ENCODE data around the gene SPAG6.
"Not testable (repeated sequence)": the region's sequence is repeated elsewhere in the genome, so short reads cannot be mapped to it uniquely, and the experiment has no call there.

SPAG6 gene

GRCh38 chr10:22372298-22372697 is 27.0 kb downstream of the SPAG6 start:
- no peak for DNase-seq (ENCODE audit: low read depth, low spot score)

- DNase-seq (ENCODE audit: low read depth, low spot score), result no peak
These were observed 27.6 kb downstream of the SPAG6 start for GRCh38 chr10:22372917-22373316.

- no peak for DNase-seq (ENCODE audit: low read depth, low spot score)
These were observed 29.3 kb downstream of the SPAG6 start for GRCh38 chr10:22374489-22375126.

- DNase-seq (ENCODE audit: low read depth, low spot score), result no peak
These were observed 33.8 kb downstream of the SPAG6 start for GRCh38 chr10:22379059-22379458.

GRCh38 chr10:22381262-22381661 is 36.0 kb downstream of the SPAG6 start:
- DNase-seq (ENCODE audit: low read depth, low spot score), result no peak

- DNase-seq (ENCODE audit: low read depth, low spot score), result no peak
These were observed 41.2 kb downstream of the SPAG6 start for GRCh38 chr10:22386503-22386902.

- no peak for DNase-seq (ENCODE audit: low read depth, low spot score)
These were observed 44.7 kb downstream of the SPAG6 start for GRCh38 chr10:22389856-22390589.

- DNase-seq (ENCODE audit: low read depth, low spot score), result no peak
These were observed 46.3 kb downstream of the SPAG6 start for GRCh38 chr10:22391600-22391999.

- DNase-seq (ENCODE audit: low read depth, low spot score), result not testable (repeated sequence)
These were observed 50.9 kb downstream of the SPAG6 start for GRCh38 chr10:22396195-22396594.

- not testable (repeated sequence) for DNase-seq (ENCODE audit: low read depth, low spot score)
These were observed 61.6 kb downstream of the SPAG6 start for GRCh38 chr10:22406916-22407315.

GRCh38 chr10:22410394-22410793 is 65.1 kb downstream of the SPAG6 start:
- DNase-seq (ENCODE audit: low read depth, low spot score), result no peak

GRCh38 chr10:22410846-22411245 is 65.5 kb downstream of the SPAG6 start:
- DNase-seq (ENCODE audit: low read depth, low spot score), result no peak

- DNase-seq (ENCODE audit: low read depth, low spot score), result no peak
These were observed 68.8 kb downstream of the SPAG6 start for GRCh38 chr10:22414146-22414545.

GRCh38 chr10:22415072-22415471 is 69.8 kb downstream of the SPAG6 start:
- no peak for DNase-seq (ENCODE audit: low read depth, low spot score)

GRCh38 chr10:22417736-22418268 is 72.5 kb downstream of the SPAG6 start:
- no peak for DNase-seq (ENCODE audit: low read depth, low spot score)

- no peak for DNase-seq (ENCODE audit: low read depth, low spot score)
These were observed 75.7 kb downstream of the SPAG6 start for GRCh38 chr10:22420787-22421517.

GRCh38 chr10:22426653-22427052 is 81.4 kb downstream of the SPAG6 start:
- DNase-seq (ENCODE audit: low read depth, low spot score), result no peak

GRCh38 chr10:22427101-22427500 is 81.8 kb downstream of the SPAG6 start:
- no peak for DNase-seq (ENCODE audit: low read depth, low spot score)

GRCh38 chr10:22427890-22428571 is 82.7 kb downstream of the SPAG6 start:
- no peak for DNase-seq (ENCODE audit: low read depth, low spot score)

- DNase-seq (ENCODE audit: low read depth, low spot score), result no peak
These were observed 83.8 kb downstream of the SPAG6 start for GRCh38 chr10:22429146-22429545.

- DNase-seq (ENCODE audit: low read depth, low spot score), result no peak
These were observed 84.7 kb downstream of the SPAG6 start for GRCh38 chr10:22429981-22430421.

- no peak for DNase-seq (ENCODE audit: low read depth, low spot score)
These were observed 88.6 kb downstream of the SPAG6 start for GRCh38 chr10:22433875-22434274.

Measured in smooth muscle cell of the brain vasculature (primary cell).